GM19099 (cell line): ENCODE results near the gene AP1M2.

Experiments
- POLR2A ChIP-seq: IDR thresholded peaks from 3 replicates; pipeline ENCODE4 v1.6.1; 2011; ENCODE audit warnings: low read depth; ENCODE audit not compliant: insufficient read length; ENCODE audit errors: extremely low read depth

Gene AP1M2

GRCh38 chr19:10538204-10538983 is 48.7 kb downstream of the AP1M2 start:
- TF ChIP-seq POLR2A, result no peak

GRCh38 chr19:10537668-10538067 is 49.4 kb downstream of the AP1M2 start:
- TF ChIP-seq POLR2A, result no peak

DNA sequence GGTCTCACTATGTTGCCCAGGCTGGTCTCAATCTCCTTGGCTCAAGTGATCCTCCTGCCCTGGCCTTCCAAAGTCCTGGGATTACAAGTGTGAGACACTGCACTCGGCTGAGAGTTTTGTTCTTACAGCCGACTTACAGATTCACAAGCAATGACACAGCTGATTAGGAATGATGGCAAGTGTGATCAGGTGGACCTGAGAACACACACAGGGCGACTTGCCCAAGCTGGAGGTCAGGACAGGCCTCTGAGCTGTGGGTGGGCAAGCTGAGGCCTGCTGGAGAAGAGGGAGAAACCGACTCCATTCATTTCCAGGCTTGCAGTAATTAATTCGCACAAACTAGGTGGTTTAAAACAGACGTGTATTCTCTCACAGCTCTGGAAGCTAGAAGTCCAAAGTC is 51.5 kb downstream of the AP1M2 start:
- no peak for TF ChIP-seq POLR2A

GRCh38 chr19:10533646-10534386 is 53.3 kb downstream of the AP1M2 start:
- TF ChIP-seq POLR2A, result no peak

- no peak for TF ChIP-seq POLR2A
Measured at GRCh38 chr19:10532457-10532856, 54.7 kb downstream of the AP1M2 start.

- no peak for TF ChIP-seq POLR2A
Measured at GRCh38 chr19:10525636-10526035, 61.5 kb downstream of the AP1M2 start.

DNA sequence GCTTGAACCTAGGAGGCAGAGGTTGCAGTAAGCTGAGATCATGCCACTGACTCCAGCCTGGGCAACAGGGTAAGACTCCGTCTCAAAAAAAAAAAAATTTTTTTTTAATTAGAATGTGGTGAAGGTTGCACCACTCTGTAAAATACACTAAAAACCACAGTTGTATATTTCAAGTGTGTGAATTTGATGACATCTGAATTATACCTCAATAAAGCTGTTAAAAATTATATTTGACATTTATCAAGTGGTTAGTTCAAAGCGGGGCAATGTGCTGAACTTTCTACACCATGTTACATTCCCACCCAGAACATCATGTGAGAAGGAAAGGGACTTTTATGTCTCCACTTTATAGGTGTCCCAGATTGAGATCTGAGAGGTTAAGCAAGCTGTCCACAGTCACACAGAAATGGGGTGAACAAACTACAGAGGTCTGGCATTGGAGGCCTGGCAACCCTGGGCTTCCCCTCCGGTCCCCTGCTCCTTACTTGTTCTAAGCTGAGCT is 63.9 kb downstream of the AP1M2 start:
- TF ChIP-seq POLR2A, result no peak
